RWPE1 (cell line): ENCODE results near the gene AIF1.

ENCODE experiments used
- CTCF ChIA-PET: fragments of 350-600 bp; sonication (Branson Sonifier 250); formaldehyde crosslinking; extraction: SDS; loops from one replicate; lab custom pipeline; 2021; lab: Yijun Ruan, JAX
- POLR2A ChIA-PET: fragments of 400-600 bp; formaldehyde crosslinking; extraction: SDS; loops from one replicate; lab custom pipeline; 2020; ENCODE audit warnings: antibody characterized with exemption; ENCODE audit not compliant: low non-redundant PET; lab: Yijun Ruan, JAX
- DNase-seq: peaks from one replicate; pipeline ENCODE4 v3.0.0; 2012; ENCODE audit warnings: low spot score
- H3K27ac ChIP-seq: fragments of 450-650 bp; 2 replicates; pipeline ENCODE4 v1.5.1; 2017
- CTCF ChIP-seq: fragments of 450-650 bp; conservative IDR thresholded peaks from 2 replicates; pipeline ENCODE4 v1.5.1; 2017; ENCODE audit warnings: low read depth, mild to moderate bottlenecking

The AIF1 gene

GRCh38 chr6:31657406-31658157 is 42.5 kb downstream of the AIF1 start:
- POLR2A ChIA-PET: no interaction called here
- CTCF ChIA-PET: interaction anchor here (0.6 to 1.0 kb wide), 3 partner anchors 13 to 409 kb away, joined by 3 to 5 read pairs (median 3); partner anchors contain the start of genes ATP6V1G2 and NFKBIL1
- DNase-seq: no peak
- TF ChIP-seq CTCF: no peak
- peak overlapping the region; percentile 31 for H3K27ac ChIP-seq

GRCh38 chr6:31658158-31658688 is 43.2 kb downstream of the AIF1 start:
- TF ChIP-seq CTCF: no peak
- POLR2A ChIA-PET: no interaction called here
- no peak for DNase-seq
- peak overlapping the region; percentile 25; the same call in 1 of the 2 replicates for H3K27ac ChIP-seq
- CTCF ChIA-PET: interaction anchor here (0.6 to 1.0 kb wide), 3 partner anchors 13 to 409 kb away, joined by 3 to 5 read pairs (median 3); partner anchors contain the start of genes ATP6V1G2 and NFKBIL1

GRCh38 chr6:31658983-31659648 is 44.1 kb downstream of the AIF1 start:
- CTCF ChIA-PET: no interaction called here

GRCh38 chr6:31659649-31660380 is 44.8 kb downstream of the AIF1 start:
- peak overlapping the region; percentile 88 for H3K27ac ChIP-seq
- CTCF ChIA-PET: no interaction called here
- TF ChIP-seq CTCF: no peak
- peak; percentile 38 for DNase-seq
- POLR2A ChIA-PET: interaction anchor here (0.9 to 1.0 kb wide), 2 partner anchors 10 to 76 kb away, joined by 3 to 4 read pairs; no protein-coding TSS in a partner anchor

More at GRCh38 chr6:31658983-31659648, 44.1 kb downstream of the AIF1 start:
- peak overlapping the region; percentile 88 for H3K27ac ChIP-seq
- no peak for TF ChIP-seq CTCF
- POLR2A ChIA-PET: no interaction called here
- no peak for DNase-seq

GRCh38 chr6:31660381-31661261 is 45.6 kb downstream of the AIF1 start, which contains the start of gene C6orf47:
Gene C6orf47 (minus strand): TSS chr6:31660778. CDS start chr6:31659947, 831 bp downstream.
- POLR2A ChIA-PET: interaction anchor here (0.9 to 1.0 kb wide), 2 partner anchors 10 to 75 kb away, joined by 3 to 4 read pairs; no protein-coding TSS in a partner anchor

More at GRCh38 chr6:31660381-31661261, 45.6 kb downstream of the AIF1 start, which contains the start of gene C6orf47:
- no peak for TF ChIP-seq CTCF
- DNase-seq: peak; percentile 80
- CTCF ChIA-PET: interaction anchor here (0.6 to 0.9 kb wide), 2 partner anchors 9 to 164 kb away, joined by 3 to 8 read pairs; no protein-coding TSS in a partner anchor
- peak within 1 kb of the TSS; percentile 88 for H3K27ac ChIP-seq
